OCI-LY1 (cell line): ENCODE results near the gene C1QTNF3.

Source experiments
- H2AFZ ChIP-seq: fragments of 200-600 bp; sonication (generic), shearing (Covaris generic); 2 replicates; pipeline ENCODE4 v1.6.0; 2014; ENCODE audit warnings: antibody characterized with exemption, mild to moderate bottlenecking, low read length
- H3F3A ChIP-seq: fragments of 200-600 bp; sonication (generic), shearing (Covaris generic); 2 replicates; pipeline ENCODE4 v1.6.0; 2014; ENCODE audit warnings: mild to moderate bottlenecking, antibody characterized with exemption, low read length, moderate library complexity; ENCODE audit not compliant: insufficient read depth
- H3K27ac ChIP-seq: fragments of 200-600 bp; sonication (generic); 2 replicates; pipeline ENCODE4 v1.5.1; 2014; ENCODE audit warnings: low read length, mixed run types, mild to moderate bottlenecking, low read depth; ENCODE audit not compliant: poor library complexity, severe bottlenecking
- H3K27me3 ChIP-seq: fragments of 200-600 bp; sonication (generic); 2 replicates; pipeline ENCODE4 v1.6.0; 2014; ENCODE audit warnings: antibody characterized with exemption, mild to moderate bottlenecking, low read length, moderate library complexity; ENCODE audit not compliant: insufficient read depth
- H3K36me3 ChIP-seq: fragments of 200-600 bp; sonication (generic); 2 replicates; pipeline ENCODE4 v1.6.1; 2014; ENCODE audit warnings: mild to moderate bottlenecking, antibody characterized with exemption, low read length, moderate library complexity, mixed read lengths; ENCODE audit not compliant: insufficient read depth
- H3K4me1 ChIP-seq: fragments of 200-600 bp; sonication (generic); 2 replicates; pipeline ENCODE4 v1.5.1; 2014; ENCODE audit warnings: mild to moderate bottlenecking, low read length, moderate library complexity; ENCODE audit not compliant: insufficient read depth, severe bottlenecking
- H3K4me2 ChIP-seq: fragments of 200-600 bp; sonication (generic), shearing (Covaris generic); 2 replicates; pipeline ENCODE4 v1.6.1; 2014; ENCODE audit warnings: low read length
- H3K4me3 ChIP-seq: fragments of 200-600 bp; sonication (generic); 2 replicates; pipeline ENCODE4 v1.5.1; 2014; ENCODE audit warnings: low read length, low read depth, mild to moderate bottlenecking, mixed read lengths; ENCODE audit not compliant: poor library complexity, severe bottlenecking
- H3K79me2 ChIP-seq: fragments of 200-600 bp; shearing (Covaris generic); 2 replicates; pipeline ENCODE4 v1.6.1; 2016; ENCODE audit warnings: mixed run types, low read length, mixed read lengths; ENCODE audit not compliant: insufficient read depth
- H3K9ac ChIP-seq: fragments of 200-600 bp; sonication (generic), shearing (Covaris generic); 2 replicates; pipeline ENCODE4 v1.6.1; 2014; ENCODE audit warnings: mild to moderate bottlenecking, low read length, mixed read lengths
- H3K9me2 ChIP-seq: fragments of 200-600 bp; sonication (generic), shearing (Covaris generic); 2 replicates; pipeline ENCODE4 v1.6.1; 2014; ENCODE audit warnings: low read depth, mild to moderate bottlenecking, low read length, mixed read lengths
- H3K9me3 ChIP-seq: fragments of 200-600 bp; shearing (Covaris generic); 2 replicates; pipeline ENCODE4 v1.6.1; 2014; ENCODE audit warnings: low read length, mixed read lengths
- H4K20me1 ChIP-seq: fragments of 200-600 bp; sonication (generic), shearing (Covaris generic); 2 replicates; pipeline ENCODE4 v1.6.0; 2016; ENCODE audit warnings: mild to moderate bottlenecking, low read length; ENCODE audit not compliant: insufficient read depth
- CTCF ChIP-seq: fragments of 200-600 bp; sonication (generic), shearing (Covaris generic); IDR thresholded peaks from 2 replicates; pipeline ENCODE4 v1.5.1; 2017; ENCODE audit warnings: mild to moderate bottlenecking, antibody characterized with exemption, low read length, moderate library complexity, mixed read lengths
- EZH2 ChIP-seq: fragments of 200-600 bp; sonication (generic), shearing (Covaris generic); IDR thresholded peaks from 2 replicates; pipeline ENCODE4 v1.8.0; 2017; ENCODE audit warnings: borderline replicate concordance, mixed run types, mild to moderate bottlenecking, antibody characterized with exemption, low read length, moderate library complexity, mixed read lengths

Gene C1QTNF3

GRCh38 chr5:34007201-34007620 lies 35.8 kb downstream of the C1QTNF3 start:
- Histone ChIP-seq H3K9ac (peak overlapping the region; percentile 81), H3F3A (no peaks in the 10 kb centered on the region), H3K4me1 (peaks cover 17% of the 10 kb centered on the region), H3K79me2 (no peaks in the 10 kb centered on the region), H3K4me2 (peak overlapping the region; percentile 95), H2AFZ (peak overlapping the region; percentile 91; the same call in 1 of the 2 replicates), H3K9me3 (no peaks in the 10 kb centered on the region), H3K9me2 (no peaks in the 10 kb centered on the region), H3K4me3 (peak overlapping the region; percentile 66), H3K27me3 (no peaks in the 10 kb centered on the region), H3K36me3 (no peaks in the 10 kb centered on the region), H4K20me1 (no peaks in the 10 kb centered on the region), H3K27ac (peak overlapping the region; percentile 19)
- TF ChIP-seq CTCF = no peak

GRCh38 chr5:34005681-34006080 lies 37.3 kb downstream of the C1QTNF3 start:
- Histone ChIP-seq H3K79me2 (no peaks in the 10 kb centered on the region), H3K4me3 (no peak overlapping the region), H3K4me1 (peaks cover 17% of the 10 kb centered on the region), H3K9me3 (no peaks in the 10 kb centered on the region), H3K36me3 (no peaks in the 10 kb centered on the region), H3K4me2 (no peak overlapping the region), H3K27me3 (no peaks in the 10 kb centered on the region), H4K20me1 (no peaks in the 10 kb centered on the region), H3K27ac (no peak overlapping the region), H2AFZ (no peak overlapping the region), H3K9me2 (no peaks in the 10 kb centered on the region), H3F3A (no peaks in the 10 kb centered on the region), H3K9ac (no peak overlapping the region)
- no peak for TF ChIP-seq CTCF
- TF ChIP-seq EZH2 = no peak

GRCh38 chr5:34005211-34005610 lies 37.8 kb downstream of the C1QTNF3 start:
- Histone ChIP-seq H3K27me3 (no peaks in the 10 kb centered on the region), H3K27ac (no peak overlapping the region), H3K36me3 (no peaks in the 10 kb centered on the region), H3K4me3 (no peak overlapping the region), H3K4me2 (no peak overlapping the region), H3F3A (no peaks in the 10 kb centered on the region), H3K9me2 (no peaks in the 10 kb centered on the region), H3K9ac (no peak overlapping the region), H3K79me2 (no peaks in the 10 kb centered on the region), H4K20me1 (no peaks in the 10 kb centered on the region), H2AFZ (no peak overlapping the region), H3K9me3 (no peaks in the 10 kb centered on the region), H3K4me1 (peaks cover 17% of the 10 kb centered on the region)
- no peak for TF ChIP-seq CTCF
- TF ChIP-seq EZH2 = no peak
